HG03575 (cell line): Measurements from ENCODE around the gene SH3GL1.
"Not testable (repeated sequence)": the region's sequence is repeated elsewhere in the genome, so short reads cannot be mapped to it uniquely, and the experiment has no call there.

Experiments
- ATAC-seq: cut with Tn5 transposase; IDR thresholded peaks from one replicate; pipeline ENCODE4 v1.9.1; 2021; ENCODE audit not compliant: unreplicated experiment, insufficient number of reproducible peaks, low FRiP score; ENCODE audit errors: extremely low read depth

Gene SH3GL1

GRCh38 chr19:4357095-4357797 lies 43.1 kb downstream of the SH3GL1 start:
- ATAC-seq: no peak

DNA sequence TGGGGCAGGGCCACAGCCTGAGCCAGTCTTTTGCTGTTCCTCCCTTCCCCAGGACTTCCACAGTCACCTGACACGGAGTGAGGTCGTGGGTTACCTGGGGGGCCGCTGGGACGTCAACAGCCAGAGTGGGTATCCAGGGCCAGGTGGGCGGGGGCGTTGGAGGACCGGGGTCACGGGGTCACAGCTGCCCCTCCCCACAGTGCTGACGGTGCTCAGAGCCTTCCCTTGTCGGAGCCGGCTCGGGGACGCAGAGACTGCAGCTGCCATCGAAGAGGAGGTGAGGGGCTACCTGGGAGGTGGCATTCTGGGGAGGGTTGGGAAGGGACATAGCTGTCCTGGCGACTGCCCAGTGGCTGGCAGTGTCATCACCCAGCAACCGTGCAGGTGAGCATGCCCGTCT lies 45.5 kb downstream of the SH3GL1 start:
- no peak for ATAC-seq

GRCh38 chr19:4354282-4354681 lies 46.1 kb downstream of the SH3GL1 start:
- no peak for ATAC-seq

GRCh38 chr19:4352701-4353121 lies 47.6 kb downstream of the SH3GL1 start:
- ATAC-seq: no peak

- no peak for ATAC-seq
These were observed 49.6 kb downstream of the SH3GL1 start for GRCh38 chr19:4350726-4351125.

GRCh38 chr19:4350111-4350510 lies 50.2 kb downstream of the SH3GL1 start:
- ATAC-seq: no peak

GRCh38 chr19:4349225-4349624 lies 51.1 kb downstream of the SH3GL1 start:
- ATAC-seq: not testable (repeated sequence)

- ATAC-seq: no peak
These were observed 52.8 kb downstream of the SH3GL1 start for GRCh38 chr19:4347521-4347920.

DNA sequence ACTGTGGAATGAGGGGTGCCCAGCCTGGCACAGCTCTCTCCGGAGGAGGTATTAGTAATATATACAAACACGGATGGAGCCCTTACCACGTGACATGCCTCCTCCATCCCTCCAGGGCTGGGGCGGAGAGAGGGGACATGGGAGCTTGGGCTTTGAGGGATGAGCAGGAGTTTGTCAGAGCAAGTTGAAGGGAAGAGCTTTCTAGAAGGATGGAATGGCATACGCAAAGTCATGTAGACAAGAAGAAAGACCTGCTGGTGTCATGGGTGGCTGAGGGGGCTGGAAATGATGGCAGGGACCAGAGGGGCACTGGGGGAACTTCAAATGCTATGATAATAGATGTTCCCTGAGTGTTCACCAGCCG lies 54.3 kb downstream of the SH3GL1 start:
- no peak for ATAC-seq

- no peak for ATAC-seq
These were observed 54.9 kb downstream of the SH3GL1 start for GRCh38 chr19:4345342-4346019.

DNA sequence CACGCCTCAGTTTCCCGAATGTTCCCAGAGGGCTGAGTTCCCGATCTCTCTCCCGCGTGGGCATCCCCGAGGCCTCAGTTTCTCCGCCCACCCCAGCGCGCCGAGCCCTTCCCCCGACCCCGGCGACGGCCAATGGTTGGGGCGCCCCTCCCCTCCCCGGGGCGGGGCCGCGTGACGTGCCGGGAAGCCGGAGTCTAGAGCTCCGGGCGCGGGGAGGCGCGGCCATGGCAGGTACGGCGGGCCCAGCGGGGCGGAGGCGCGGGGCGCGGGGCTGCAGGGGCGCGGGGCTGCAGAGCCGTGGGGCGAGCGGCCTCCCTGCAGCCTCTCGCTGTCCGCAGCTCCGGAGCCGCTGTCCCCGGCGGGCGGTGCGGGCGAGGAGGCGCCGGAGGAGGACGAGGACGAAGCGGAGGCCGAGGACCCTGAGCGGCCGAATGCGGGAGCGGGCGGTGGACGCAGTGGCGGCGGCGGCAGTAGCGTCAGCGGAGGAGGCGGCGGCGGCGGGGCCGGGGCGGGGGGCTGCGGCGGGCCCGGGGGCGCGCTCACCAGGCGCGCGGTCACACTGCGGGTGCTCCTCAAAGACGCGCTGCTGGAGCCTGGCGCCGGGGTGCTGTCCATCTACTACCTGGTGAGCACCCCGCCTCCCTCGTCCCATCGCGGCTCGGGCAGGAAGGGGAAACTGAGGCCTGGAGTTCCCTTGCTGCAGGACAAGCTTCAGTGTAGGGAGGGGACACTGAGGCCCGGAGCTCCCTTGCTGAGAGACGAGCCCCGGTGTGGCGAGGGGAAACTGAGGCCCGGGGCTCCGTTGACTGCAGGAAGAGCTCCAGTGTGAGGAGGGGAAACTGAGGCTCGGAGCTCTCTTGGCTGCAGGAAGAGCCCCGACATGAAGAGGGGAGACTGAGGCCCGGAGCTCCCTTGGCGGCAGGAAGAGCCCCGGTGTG lies 56.7 kb downstream of the SH3GL1 start, which contains the start of gene MPND:
Gene MPND (plus strand): TSS at position 193 of the 938 bp plus-strand sequence. CDS start 32 bp downstream, at position 225.
- ATAC-seq: no peak

- peak; percentile 63 for ATAC-seq
These were observed 57.6 kb downstream of the SH3GL1 start for GRCh38 chr19:4342615-4343369.

DNA sequence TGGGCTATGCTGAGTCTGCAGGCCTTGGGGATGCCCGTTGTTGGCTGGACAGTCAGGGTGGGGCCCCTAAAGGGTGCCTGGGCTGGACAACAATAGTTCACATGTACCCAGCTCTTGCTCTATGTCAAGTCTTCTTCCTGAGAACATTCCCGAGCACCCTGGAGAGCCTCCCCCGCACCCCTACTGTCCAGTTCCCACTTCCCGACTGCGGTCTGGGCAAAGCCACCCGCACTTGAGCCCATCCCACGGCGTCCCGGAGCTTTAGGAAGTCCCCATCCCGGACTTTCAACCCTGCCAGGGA lies 58.1 kb downstream of the SH3GL1 start:
- ATAC-seq: no peak

- no peak for ATAC-seq
These were observed 61.6 kb downstream of the SH3GL1 start, which contains the start of gene STAP2 for GRCh38 chr19:4338441-4339355. Gene STAP2 (minus strand): TSS chr19:4338827. CDS start chr19:4338753, 74 bp downstream.

- no peak for ATAC-seq
These were observed 62.4 kb downstream of the SH3GL1 start for GRCh38 chr19:4337906-4338440.

- no peak for ATAC-seq
These were observed 65.3 kb downstream of the SH3GL1 start for GRCh38 chr19:4334929-4335570.

DNA sequence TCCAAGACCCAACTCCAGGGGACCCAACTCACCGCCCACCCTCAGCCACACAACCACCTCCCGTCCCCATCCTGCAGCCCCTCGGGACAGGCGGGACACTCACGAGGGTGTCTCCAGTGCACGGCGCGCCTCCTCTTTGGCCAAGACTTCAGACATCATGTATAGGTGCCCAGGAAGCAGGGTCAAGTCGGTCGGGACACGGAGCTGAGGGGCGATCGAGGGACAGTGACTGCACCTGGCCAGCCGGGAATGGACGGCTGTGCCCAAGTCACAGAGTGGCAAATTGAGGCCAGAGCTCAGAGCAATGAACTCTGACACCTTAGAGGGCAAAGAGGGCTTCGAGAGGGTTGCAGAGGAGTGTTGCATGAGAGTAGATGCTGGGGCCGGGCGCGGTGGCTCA lies 70.5 kb downstream of the SH3GL1 start:
- no peak for ATAC-seq
